SK-N-SH treated with all-trans-retinoic acid at 6 μM for 48 hours (cell line): ENCODE data around the gene TEAD1.

ENCODE experiments used
- ATAC-seq: fragments of 200-7000 bp; cut with Tn5 transposase; 3 replicates; pipeline ENCODE4 v1.9.1; 2020; ENCODE audit warnings: mild to moderate bottlenecking, moderate library complexity
- ARNTL ChIP-seq: fragments of 450-650 bp; formaldehyde crosslinking; IDR thresholded peaks from 2 replicates; pipeline ENCODE4 v1.5.0; 2020; ENCODE audit warnings: low read depth, mild to moderate bottlenecking, moderate library complexity, borderline replicate concordance
- CREB5 ChIP-seq: fragments of 250-450 bp; sonication (Bioruptor Pico); IDR thresholded peaks from 2 replicates; pipeline ENCODE4 v1.5.1; 2020; ENCODE audit warnings: low read depth, mild to moderate bottlenecking, moderate library complexity
- CSDC2 ChIP-seq: fragments of 250-450 bp; sonication (Bioruptor Pico); IDR thresholded peaks from 2 replicates; pipeline ENCODE4 v1.5.0; 2020; ENCODE audit warnings: mild to moderate bottlenecking, moderate library complexity
- ESRRG ChIP-seq: fragments of 250-450 bp; sonication (Bioruptor Pico); IDR thresholded peaks from 2 replicates; pipeline ENCODE4 v1.6.1; 2021; ENCODE audit warnings: mild to moderate bottlenecking
- GLIS3 ChIP-seq: fragments of 250-450 bp; sonication (Bioruptor Pico); IDR thresholded peaks from 2 replicates; pipeline ENCODE4 v1.5.0; 2020; ENCODE audit warnings: mild to moderate bottlenecking, moderate library complexity
- ISL1 ChIP-seq: fragments of 250-450 bp; sonication (Bioruptor Pico); IDR thresholded peaks from 2 replicates; pipeline ENCODE4 v2.1.2; 2022; ENCODE audit warnings: mild to moderate bottlenecking, moderate library complexity
- OSR1 ChIP-seq: fragments of 250-450 bp; sonication (Bioruptor Pico); IDR thresholded peaks from 2 replicates; pipeline ENCODE4 v1.8.0; 2022; ENCODE audit warnings: moderate library complexity, mild to moderate bottlenecking, inconsistent platforms
- PPARA ChIP-seq: fragments of 250-450 bp; sonication (Bioruptor Pico); IDR thresholded peaks from 2 replicates; pipeline ENCODE4 v1.5.0; 2020; ENCODE audit warnings: mild to moderate bottlenecking, borderline replicate concordance
- RARB ChIP-seq: fragments of 250-450 bp; sonication (Bioruptor Pico); IDR thresholded peaks from 2 replicates; pipeline ENCODE4 v1.8.0; 2021; ENCODE audit warnings: mild to moderate bottlenecking, moderate library complexity
- TCF4 ChIP-seq: fragments of 250-450 bp; sonication (Bioruptor Pico); IDR thresholded peaks from 2 replicates; pipeline ENCODE4 v1.8.0; 2021; ENCODE audit warnings: mild to moderate bottlenecking, moderate library complexity, borderline replicate concordance
- TOX ChIP-seq: fragments of 250-450 bp; sonication (Bioruptor Pico); IDR thresholded peaks from 2 replicates; pipeline ENCODE4 v1.8.0; 2021; ENCODE audit warnings: mild to moderate bottlenecking, moderate library complexity, borderline replicate concordance
- TSHZ2 ChIP-seq: fragments of 250-450 bp; sonication (Bioruptor Pico); IDR thresholded peaks from 2 replicates; pipeline ENCODE4 v1.5.0; 2020; ENCODE audit warnings: mild to moderate bottlenecking, moderate library complexity
- ZFP3 ChIP-seq: fragments of 250-450 bp; sonication (Bioruptor Pico); IDR thresholded peaks from 2 replicates; pipeline ENCODE4 v1.5.0; 2020; ENCODE audit warnings: mild to moderate bottlenecking, moderate library complexity
- ZFP30 ChIP-seq: fragments of 450-650 bp; formaldehyde crosslinking; IDR thresholded peaks from 2 replicates; pipeline ENCODE4 v1.5.0; 2022; ENCODE audit warnings: mild to moderate bottlenecking, moderate library complexity
- ZNF565 ChIP-seq: fragments of 450-650 bp; formaldehyde crosslinking; conservative IDR thresholded peaks from 2 replicates; pipeline ENCODE4 v1.5.0; 2020; ENCODE audit warnings: low read depth, mild to moderate bottlenecking, moderate library complexity
- ZNF8 ChIP-seq: fragments of 450-650 bp; formaldehyde crosslinking; IDR thresholded peaks from 2 replicates; pipeline ENCODE4 v1.5.0; 2020; ENCODE audit warnings: mild to moderate bottlenecking, moderate library complexity
- TF ChIP-seq, protein P1 (sequence below): fragments of 250-450 bp; sonication (Bioruptor Pico); IDR thresholded peaks from 2 replicates; pipeline ENCODE4 v1.5.1; 2021; ENCODE audit warnings: mild to moderate bottlenecking, moderate library complexity
- TF ChIP-seq, protein P2 (sequence below): fragments of 250-450 bp; sonication (Bioruptor Pico); IDR thresholded peaks from 2 replicates; pipeline ENCODE4 v1.8.0; 2021; ENCODE audit warnings: low read depth, mild to moderate bottlenecking, moderate library complexity, borderline replicate concordance

The TEAD1 gene

GRCh38 chr11:12793506-12793905 lies 119.3 kb downstream of the TEAD1 start:
- TF ChIP-seq GLIS3 (CRISPR knock-in tag), result no peak
- no peak for TF ChIP-seq ESRRG
- TF ChIP-seq TSHZ2 (CRISPR knock-in tag), result no peak
- TF ChIP-seq OSR1 (CRISPR knock-in tag), result no peak
- no peak for TF ChIP-seq RARB (CRISPR knock-in tag)
- TF ChIP-seq, protein P1, sequence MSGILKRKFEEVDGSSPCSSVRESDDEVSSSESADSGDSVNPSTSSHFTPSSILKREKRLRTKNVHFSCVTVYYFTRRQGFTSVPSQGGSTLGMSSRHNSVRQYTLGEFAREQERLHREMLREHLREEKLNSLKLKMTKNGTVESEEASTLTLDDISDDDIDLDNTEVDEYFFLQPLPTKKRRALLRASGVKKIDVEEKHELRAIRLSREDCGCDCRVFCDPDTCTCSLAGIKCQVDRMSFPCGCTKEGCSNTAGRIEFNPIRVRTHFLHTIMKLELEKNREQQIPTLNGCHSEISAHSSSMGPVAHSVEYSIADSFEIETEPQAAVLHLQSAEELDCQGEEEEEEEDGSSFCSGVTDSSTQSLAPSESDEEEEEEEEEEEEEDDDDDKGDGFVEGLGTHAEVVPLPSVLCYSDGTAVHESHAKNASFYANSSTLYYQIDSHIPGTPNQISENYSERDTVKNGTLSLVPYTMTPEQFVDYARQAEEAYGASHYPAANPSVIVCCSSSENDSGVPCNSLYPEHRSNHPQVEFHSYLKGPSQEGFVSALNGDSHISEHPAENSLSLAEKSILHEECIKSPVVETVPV (CRISPR knock-in tag), result no peak
- TF ChIP-seq PPARA (CRISPR knock-in tag), result no peak
- TF ChIP-seq TOX (CRISPR knock-in tag), result no peak
- no peak for TF ChIP-seq CREB5
- TF ChIP-seq TCF4 (CRISPR knock-in tag), result no peak
- TF ChIP-seq ISL1, result no peak
- TF ChIP-seq, protein P2, sequence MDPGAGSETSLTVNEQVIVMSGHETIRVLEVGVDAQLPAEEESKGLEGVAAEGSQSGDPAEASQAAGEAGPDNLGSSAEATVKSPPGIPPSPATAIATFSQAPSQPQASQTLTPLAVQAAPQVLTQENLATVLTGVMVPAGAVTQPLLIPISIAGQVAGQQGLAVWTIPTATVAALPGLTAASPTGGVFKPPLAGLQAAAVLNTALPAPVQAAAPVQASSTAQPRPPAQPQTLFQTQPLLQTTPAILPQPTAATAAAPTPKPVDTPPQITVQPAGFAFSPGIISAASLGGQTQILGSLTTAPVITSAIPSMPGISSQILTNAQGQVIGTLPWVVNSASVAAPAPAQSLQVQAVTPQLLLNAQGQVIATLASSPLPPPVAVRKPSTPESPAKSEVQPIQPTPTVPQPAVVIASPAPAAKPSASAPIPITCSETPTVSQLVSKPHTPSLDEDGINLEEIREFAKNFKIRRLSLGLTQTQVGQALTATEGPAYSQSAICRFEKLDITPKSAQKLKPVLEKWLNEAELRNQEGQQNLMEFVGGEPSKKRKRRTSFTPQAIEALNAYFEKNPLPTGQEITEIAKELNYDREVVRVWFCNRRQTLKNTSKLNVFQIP, result no peak
- no peak for ATAC-seq

DNA sequence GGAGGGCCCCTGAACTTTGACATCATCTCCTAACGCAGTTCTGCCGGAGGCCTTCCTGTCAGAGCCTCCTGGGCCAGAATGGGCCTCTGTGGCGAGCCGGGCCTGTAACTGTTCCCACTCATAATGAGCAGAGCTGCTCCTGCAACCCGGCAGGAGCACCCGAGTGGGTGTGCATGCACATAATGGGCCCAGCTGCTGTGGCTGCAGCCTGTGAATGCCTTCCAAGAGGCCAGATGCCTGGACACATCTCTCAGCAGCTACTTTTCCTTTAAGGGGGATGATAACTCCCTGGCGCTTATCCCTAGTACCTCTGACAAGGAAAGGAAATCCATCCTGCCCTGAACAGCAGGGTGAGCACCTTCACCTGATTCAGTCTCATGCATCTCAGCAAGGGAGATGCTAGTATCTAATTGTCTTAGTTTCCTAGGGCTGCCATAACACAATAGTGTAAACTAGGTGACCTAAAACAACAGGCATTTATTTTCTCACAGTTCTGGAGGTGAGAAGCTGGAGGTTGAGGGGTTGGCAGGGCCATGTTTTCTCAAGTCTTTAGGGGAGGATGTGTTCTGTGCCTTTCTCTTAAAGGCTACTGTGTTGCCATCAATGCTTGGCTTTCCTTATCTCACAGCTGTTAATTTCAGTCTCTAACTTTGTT lies 120.5 kb downstream of the TEAD1 start:
- ATAC-seq, result no peak
- TF ChIP-seq TOX (CRISPR knock-in tag) (no peak), ZFP30 (CRISPR knock-in tag) (no peak), TSHZ2 (CRISPR knock-in tag) (no peak), ZFP3 (CRISPR knock-in tag) (no peak), CSDC2 (CRISPR knock-in tag) (no peak), ISL1 (no peak), PPARA (CRISPR knock-in tag) (no peak), ARNTL (CRISPR knock-in tag) (no peak), OSR1 (CRISPR knock-in tag) (no peak), ZNF8 (no peak), ESRRG (no peak), GLIS3 (CRISPR knock-in tag) (no peak), ZNF565 (CRISPR knock-in tag) (no peak)
- TF ChIP-seq, protein P1 (CRISPR knock-in tag), result no peak
- TF ChIP-seq, protein P2, result no peak
